Tibial nerve (tissue), 4 donors: ENCODE data around the gene ZBTB16. TPM values are rescaled to one million over a fixed set of nuclear protein-coding genes. Genes with fewer than 3 reads are reported as not detected.
A peak's percentile ranks its signal among the peaks of the same experiment; 100 is the strongest.

Source experiments
- DNase-seq, 2 donors: peaks; one replicate each; pipeline ENCODE4 v3.0.0-alpha.2; 2019; ENCODE audit warnings: low spot score in 2 of 2
- H3K27ac ChIP-seq, 4 donors: fragments of 200-600 bp; sonication (generic) in 3 of 4; one replicate each; pipeline ENCODE4 v1.5.1; 2017 to 2019; ENCODE audit warnings: mild to moderate bottlenecking in 1 of 4
- H3K27me3 ChIP-seq, 2 donors: fragments of 200-600 bp; sonication (generic) in 1 of 2; one replicate each; pipeline versions ENCODE4 v1.5.1 to v1.6.0; 2017 to 2019
- H3K36me3 ChIP-seq, 3 donors: fragments of 200-600 bp; sonication (generic); one replicate each; pipeline ENCODE4 v1.5.1; 2018 to 2019
- H3K4me1 ChIP-seq, 4 donors: fragments of 200-600 bp; sonication (generic) in 3 of 4; one replicate each; pipeline ENCODE4 v1.5.1; 2017 to 2019
- H3K4me3 ChIP-seq, 4 donors: fragments of 200-600 bp; sonication (generic) in 3 of 4; one replicate each; pipeline ENCODE4 v1.5.1; 2017 to 2019; ENCODE audit warnings: mild to moderate bottlenecking in 1 of 4, moderate library complexity in 1 of 4
- H3K9me3 ChIP-seq, 4 donors: fragments of 200-600 bp; sonication (generic) in 3 of 4; one replicate each; pipeline ENCODE4 v1.5.1; 2017 to 2019
- EP300 ChIP-seq, 2 donors: sonication (generic); formaldehyde crosslinking; IDR thresholded peaks; one replicate each; pipeline ENCODE4 v1.6.1; 2017; ENCODE audit warnings: antibody characterized with exemption in 2 of 2, mild to moderate bottlenecking in 1 of 2
- POLR2A ChIP-seq, 2 donors: fragments of 450-650 bp; IDR thresholded peaks; one replicate each; pipeline ENCODE4 v1.6.1; 2017; ENCODE audit warnings: antibody characterized with exemption in 2 of 2, mild to moderate bottlenecking in 2 of 2, moderate library complexity in 2 of 2
- WGBS, 2 donors: methylation state at CpG; one replicate each; pipeline ENCODE4 v1.1.5; 2018; 5-methylcytosine and 5-hydroxymethylcytosine counted together
- total RNA-seq, 4 donors: library from RNA; depleted of rRNA; stranded (reverse); fragments of >200 nt; gene quantifications; one replicate each; pipeline ENCODE4 v1.1.0, GENCODE V29; 2016
- TF ChIP-seq, protein P1 (sequence below), 5 experiments: fragments of 200-600 bp in 3 of 5; fragments of 450-650 bp in 2 of 5; sonication (generic) in 3 of 5; IDR thresholded peaks; one replicate each; pipeline ENCODE4 v1.5.1; 2016 to 2019; ENCODE audit warnings: antibody characterized with exemption in 5 of 5, mild to moderate bottlenecking in 3 of 5, moderate library complexity in 2 of 5

ZBTB16 gene
- total RNA-seq, 4 donors from 2014 or later = 405 to 756 (median 580) TPM

DNA sequence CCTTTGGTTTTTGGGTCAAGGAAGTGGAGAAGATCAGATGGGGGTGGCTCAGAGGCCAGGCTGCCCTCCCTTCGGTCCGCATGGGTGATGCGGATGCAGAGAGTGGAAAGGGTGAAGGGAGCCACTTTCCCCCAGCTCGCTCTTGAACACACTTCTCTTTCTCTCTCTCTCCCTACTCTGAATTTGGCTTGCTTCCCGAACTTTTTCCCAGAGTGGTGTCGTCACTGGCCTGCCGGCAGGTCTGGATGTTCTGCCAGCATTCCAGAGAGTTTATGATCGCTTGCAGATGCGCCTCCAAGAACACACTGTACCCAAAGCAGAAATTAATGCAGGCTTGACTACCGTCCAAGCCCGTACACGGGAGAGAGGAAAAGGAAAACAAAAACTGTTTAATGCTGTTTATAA, 103.2 kb downstream of the ZBTB16 start:
- no peaks in the 10 kb centered on the region for H3K27me3 ChIP-seq
- peaks cover 23 to 95% (median 93%) of the 10 kb centered on the region in 4 donors for H3K4me1 ChIP-seq
- TF ChIP-seq, protein P1, sequence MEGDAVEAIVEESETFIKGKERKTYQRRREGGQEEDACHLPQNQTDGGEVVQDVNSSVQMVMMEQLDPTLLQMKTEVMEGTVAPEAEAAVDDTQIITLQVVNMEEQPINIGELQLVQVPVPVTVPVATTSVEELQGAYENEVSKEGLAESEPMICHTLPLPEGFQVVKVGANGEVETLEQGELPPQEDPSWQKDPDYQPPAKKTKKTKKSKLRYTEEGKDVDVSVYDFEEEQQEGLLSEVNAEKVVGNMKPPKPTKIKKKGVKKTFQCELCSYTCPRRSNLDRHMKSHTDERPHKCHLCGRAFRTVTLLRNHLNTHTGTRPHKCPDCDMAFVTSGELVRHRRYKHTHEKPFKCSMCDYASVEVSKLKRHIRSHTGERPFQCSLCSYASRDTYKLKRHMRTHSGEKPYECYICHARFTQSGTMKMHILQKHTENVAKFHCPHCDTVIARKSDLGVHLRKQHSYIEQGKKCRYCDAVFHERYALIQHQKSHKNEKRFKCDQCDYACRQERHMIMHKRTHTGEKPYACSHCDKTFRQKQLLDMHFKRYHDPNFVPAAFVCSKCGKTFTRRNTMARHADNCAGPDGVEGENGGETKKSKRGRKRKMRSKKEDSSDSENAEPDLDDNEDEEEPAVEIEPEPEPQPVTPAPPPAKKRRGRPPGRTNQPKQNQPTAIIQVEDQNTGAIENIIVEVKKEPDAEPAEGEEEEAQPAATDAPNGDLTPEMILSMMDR (IDR thresholded peaks at IDR 0.05) = peak in 1 of 5 experiments; percentile 27
- TF ChIP-seq EP300 (IDR thresholded peaks at IDR 0.05) = peak; percentile 100
- peak; percentile 56 to 81 for TF ChIP-seq POLR2A (IDR thresholded peaks at IDR 0.05)
- H3K27ac ChIP-seq = peak overlapping the region; percentile 95 to 99 (median 96)
- H3K36me3 ChIP-seq = peaks cover 0 to 7% (median 0%) of the 10 kb centered on the region in 3 donors
- WGBS, 2 donors = 4 to 10% methylated on average over 12 of the region's 12 CpGs
- H3K9me3 ChIP-seq = no peaks in the 10 kb centered on the region
- no peak overlapping the region for H3K4me3 ChIP-seq
- peak; percentile 89 to 97 for DNase-seq

DNA sequence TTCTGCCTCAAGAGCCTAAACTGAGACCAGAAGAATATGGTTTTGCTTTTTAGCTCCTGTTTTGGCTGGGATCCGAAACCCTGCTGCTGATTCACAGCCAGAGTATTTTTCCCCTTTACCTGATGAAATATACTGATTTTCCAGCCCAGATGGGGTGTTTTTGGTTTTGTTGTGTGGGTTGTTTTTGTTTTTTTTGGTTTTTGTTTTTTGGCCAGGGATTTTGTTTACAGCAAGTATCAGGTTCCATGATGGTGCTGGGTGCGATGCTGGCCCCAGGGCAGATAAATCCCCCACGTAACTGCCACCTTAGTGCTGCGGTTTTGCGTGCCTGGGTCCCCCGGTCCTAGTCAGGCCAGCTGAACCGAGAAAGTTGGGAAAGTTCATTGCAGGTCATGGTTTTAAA, 103.7 kb downstream of the ZBTB16 start:
- Histone ChIP-seq H3K27ac (peak overlapping the region; percentile 95 to 99 (median 96)), H3K27me3 (no peaks in the 10 kb centered on the region), H3K4me1 (peaks cover 23 to 96% (median 93%) of the 10 kb centered on the region in 4 donors), H3K4me3 (peak overlapping the region in 1 of 4 donors; percentile 5), H3K9me3 (no peaks in the 10 kb centered on the region), H3K36me3 (peaks cover 0 to 2% (median 0%) of the 10 kb centered on the region in 3 donors)
- peak in 1 of 2 donors; percentile 73 for DNase-seq
- 19 to 24% methylated on average over 7 of the region's 7 CpGs for WGBS, 2 donors
- TF ChIP-seq EP300 (IDR thresholded peaks at IDR 0.05) (no peak), POLR2A (IDR thresholded peaks at IDR 0.05) (no peak)
- TF ChIP-seq, protein P1 (IDR thresholded peaks at IDR 0.05) = no peak

DNA sequence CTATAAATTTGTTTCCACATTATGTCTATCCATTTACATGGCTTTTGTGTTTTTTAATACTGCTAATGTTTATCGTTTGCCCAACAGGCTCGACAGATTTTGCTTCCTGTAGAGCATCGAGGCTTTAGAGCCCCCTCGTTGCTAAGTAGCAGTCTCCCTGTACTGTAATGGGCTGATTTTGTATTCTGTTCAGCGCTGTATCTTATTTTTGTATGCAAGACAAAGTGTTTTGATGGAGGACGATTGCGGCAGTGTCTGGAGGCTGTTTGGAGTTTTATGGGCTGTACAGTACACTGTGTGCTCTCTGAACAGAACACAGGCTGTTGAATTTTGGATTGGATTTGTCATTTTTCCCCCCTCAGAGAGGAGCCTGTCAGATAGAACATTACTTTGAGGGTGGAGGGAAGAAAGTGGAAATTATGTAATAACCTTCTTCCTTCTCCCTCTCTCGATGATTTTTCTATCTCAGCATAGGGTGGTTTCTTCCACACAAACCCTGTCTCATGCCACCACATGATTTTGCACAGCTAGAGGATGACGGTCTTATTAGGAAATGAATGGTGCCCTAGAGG, 104.4 kb downstream of the ZBTB16 start:
- 15 to 19% methylated on average over 9 of the region's 9 CpGs for WGBS, 2 donors
- Histone ChIP-seq H3K4me3 (peak overlapping the region in 1 of 4 donors; percentile 5), H3K27me3 (no peaks in the 10 kb centered on the region), H3K9me3 (no peaks in the 10 kb centered on the region), H3K4me1 (peaks cover 26 to 96% (median 93%) of the 10 kb centered on the region in 4 donors), H3K27ac (peak overlapping the region; percentile 95 to 99 (median 96)), H3K36me3 (no peaks in the 10 kb centered on the region)
- DNase-seq = peak in 1 of 2 donors; percentile 74
- TF ChIP-seq POLR2A (IDR thresholded peaks at IDR 0.05) (peak in 1 of 2 donors; percentile 42), EP300 (IDR thresholded peaks at IDR 0.05) (peak; percentile 98 to 99)
- TF ChIP-seq, protein P1 (IDR thresholded peaks at IDR 0.05) = no peak

DNA sequence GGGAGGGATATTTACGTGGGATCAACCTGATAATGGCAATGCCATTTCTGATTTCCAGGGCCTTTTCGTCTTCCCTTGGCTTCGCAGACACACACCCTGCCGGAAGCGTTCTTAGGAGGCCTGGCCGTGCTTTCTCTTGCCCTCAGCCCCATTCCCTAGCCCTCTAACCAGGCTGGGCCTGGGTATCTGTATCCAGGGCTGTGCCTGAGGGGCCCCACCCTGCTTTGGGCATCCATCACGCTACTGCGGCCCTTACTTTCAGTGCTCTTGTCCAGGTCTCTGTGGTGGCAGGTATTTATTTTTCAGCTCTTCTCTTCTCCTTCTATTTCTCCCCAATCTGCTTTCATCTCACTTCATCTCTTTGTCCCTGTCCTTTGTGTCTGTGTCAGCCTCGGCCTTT, 105.0 kb downstream of the ZBTB16 start:
- H3K27ac ChIP-seq = peak overlapping the region; percentile 95 to 99 (median 96)
- TF ChIP-seq EP300 (IDR thresholded peaks at IDR 0.05) (no peak), POLR2A (IDR thresholded peaks at IDR 0.05) (no peak)
- TF ChIP-seq, protein P1 (IDR thresholded peaks at IDR 0.05) = no peak
- no peaks in the 10 kb centered on the region for H3K27me3 ChIP-seq
- H3K9me3 ChIP-seq = no peaks in the 10 kb centered on the region
- no peak overlapping the region for H3K4me3 ChIP-seq
- no peak for DNase-seq
- WGBS, 2 donors = 89 to 94% methylated on average over 9 of the region's 9 CpGs
- no peaks in the 10 kb centered on the region for H3K36me3 ChIP-seq
- H3K4me1 ChIP-seq = peaks cover 29 to 96% (median 93%) of the 10 kb centered on the region in 4 donors
